ENCODE measurements around the gene GRM2. TPM values are rescaled to one million over a fixed set of nuclear protein-coding genes. Genes with fewer than 3 reads are reported as not detected.

The GRM2 gene
- total RNA-seq, 1 donor from 2014 or later = not detected

DNA sequence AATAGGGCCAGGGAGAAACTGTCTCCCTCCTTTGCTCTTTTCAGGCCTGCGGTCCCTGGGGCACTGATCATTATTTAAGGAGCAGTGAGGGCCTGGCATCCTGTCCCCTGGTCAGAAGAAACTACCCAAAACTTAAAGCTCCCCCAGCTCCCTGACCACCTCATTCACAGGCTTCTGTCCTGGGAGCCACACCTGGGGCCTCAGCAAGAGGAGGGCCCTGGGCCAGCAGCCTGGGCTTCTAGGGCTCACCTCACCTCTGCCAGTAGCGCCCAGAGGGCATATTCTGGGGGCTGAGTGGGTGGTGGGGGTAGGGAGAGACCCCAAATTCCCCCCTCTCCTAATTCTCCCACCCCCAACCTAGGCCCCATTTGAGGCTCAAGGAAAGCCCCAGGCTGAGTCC, 4.7 kb upstream of the GRM2 start:
- intact Hi-C loops (cut with DNase I) = no loop called here
- no peak for DNase-seq (ENCODE audit: low spot score in 2 of 2)
- Histone ChIP-seq H3K4me3 (no peak overlapping the region), H3K4me1 (no peaks in the 10 kb centered on the region), H3K27ac (no peak overlapping the region), H3K9me3 (no peaks in the 10 kb centered on the region), H3K27me3 (no peaks in the 10 kb centered on the region), H3K36me3 (peaks cover 38 to 70% of the 10 kb centered on the region in 2 donors)
- TF ChIP-seq, protein P1, sequence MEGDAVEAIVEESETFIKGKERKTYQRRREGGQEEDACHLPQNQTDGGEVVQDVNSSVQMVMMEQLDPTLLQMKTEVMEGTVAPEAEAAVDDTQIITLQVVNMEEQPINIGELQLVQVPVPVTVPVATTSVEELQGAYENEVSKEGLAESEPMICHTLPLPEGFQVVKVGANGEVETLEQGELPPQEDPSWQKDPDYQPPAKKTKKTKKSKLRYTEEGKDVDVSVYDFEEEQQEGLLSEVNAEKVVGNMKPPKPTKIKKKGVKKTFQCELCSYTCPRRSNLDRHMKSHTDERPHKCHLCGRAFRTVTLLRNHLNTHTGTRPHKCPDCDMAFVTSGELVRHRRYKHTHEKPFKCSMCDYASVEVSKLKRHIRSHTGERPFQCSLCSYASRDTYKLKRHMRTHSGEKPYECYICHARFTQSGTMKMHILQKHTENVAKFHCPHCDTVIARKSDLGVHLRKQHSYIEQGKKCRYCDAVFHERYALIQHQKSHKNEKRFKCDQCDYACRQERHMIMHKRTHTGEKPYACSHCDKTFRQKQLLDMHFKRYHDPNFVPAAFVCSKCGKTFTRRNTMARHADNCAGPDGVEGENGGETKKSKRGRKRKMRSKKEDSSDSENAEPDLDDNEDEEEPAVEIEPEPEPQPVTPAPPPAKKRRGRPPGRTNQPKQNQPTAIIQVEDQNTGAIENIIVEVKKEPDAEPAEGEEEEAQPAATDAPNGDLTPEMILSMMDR (IDR thresholded peaks at IDR 0.05) = no peak

DNA sequence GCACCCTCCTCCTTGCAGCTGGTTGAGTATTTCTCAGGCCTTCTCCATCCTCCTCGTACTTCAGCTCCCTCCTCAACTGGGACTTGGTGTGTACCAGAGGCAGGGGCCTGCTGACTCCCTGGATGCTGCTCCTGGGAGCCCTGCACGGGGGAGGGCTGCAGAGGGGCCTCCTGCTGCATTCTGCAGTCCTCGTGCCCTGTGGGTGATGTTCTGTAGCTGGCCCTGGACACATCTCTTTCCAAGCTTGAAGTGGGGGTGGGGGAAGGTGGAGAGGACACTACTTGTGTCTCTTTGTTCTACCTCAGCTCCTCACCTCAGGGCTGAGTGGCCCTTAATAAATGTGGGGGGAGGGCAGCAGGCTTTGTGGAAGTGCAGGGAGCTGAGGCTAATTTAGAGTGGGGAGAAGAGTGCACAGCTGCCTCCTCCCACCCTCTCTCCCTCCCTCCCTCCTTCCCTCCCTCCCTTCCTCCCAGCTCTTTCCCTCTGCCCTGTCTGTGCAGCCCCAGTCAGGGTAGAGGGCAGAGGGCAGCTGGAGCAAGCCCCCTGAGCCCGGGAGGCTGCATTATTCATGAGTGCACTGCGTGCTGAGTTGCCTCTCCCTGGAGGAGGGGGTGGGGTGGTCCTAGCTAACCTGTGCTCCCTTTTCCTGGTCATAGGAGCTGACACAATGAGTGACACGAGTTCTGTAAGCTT, 3.7 kb upstream of the GRM2 start:
- no peaks in the 10 kb centered on the region for H3K4me1 ChIP-seq
- intact Hi-C loops (cut with DNase I) = no loop called here

GRCh38 chr3:51703761-51704510, 2.9 kb upstream of the GRM2 start:
- H3K27ac ChIP-seq = no peak overlapping the region
- intact Hi-C loops (cut with DNase I) = no loop called here
- peaks cover 30 to 57% of the 10 kb centered on the region in 2 donors for H3K36me3 ChIP-seq
- H3K9me3 ChIP-seq = no peaks in the 10 kb centered on the region
- DNase-seq (ENCODE audit: low spot score in 2 of 2) = no peak
- H3K27me3 ChIP-seq = no peaks in the 10 kb centered on the region
- H3K4me1 ChIP-seq = no peaks in the 10 kb centered on the region
- TF ChIP-seq, protein P1 (IDR thresholded peaks at IDR 0.05) = no peak
- H3K4me3 ChIP-seq = no peak overlapping the region

More for the DNA sequence above, 3.7 kb upstream of the GRM2 start:
- no peak for DNase-seq (ENCODE audit: low spot score in 2 of 2)
- Histone ChIP-seq H3K9me3 (no peaks in the 10 kb centered on the region), H3K4me3 (no peak overlapping the region), H3K36me3 (peaks cover 30 to 61% of the 10 kb centered on the region in 2 donors), H3K27ac (no peak overlapping the region), H3K27me3 (no peaks in the 10 kb centered on the region)
- TF ChIP-seq, protein P1 (IDR thresholded peaks at IDR 0.05) = no peak

- H3K36me3 ChIP-seq = peaks cover 24 to 51% of the 10 kb centered on the region in 2 donors
- no peak overlapping the region for H3K27ac ChIP-seq
- no peaks in the 10 kb centered on the region for H3K27me3 ChIP-seq
- H3K4me3 ChIP-seq = no peak overlapping the region
- no peaks in the 10 kb centered on the region for H3K4me1 ChIP-seq
- no peak for DNase-seq (ENCODE audit: low spot score in 2 of 2)
- TF ChIP-seq, protein P1 (IDR thresholded peaks at IDR 0.05) = no peak
- intact Hi-C loops (cut with DNase I) = no loop called here
- no peaks in the 10 kb centered on the region for H3K9me3 ChIP-seq
These were observed 2.3 kb upstream of the GRM2 start for GRCh38 chr3:51704511-51704950.

GRCh38 chr3:51705276-51706020, 1.4 kb upstream of the GRM2 start:
- no peak for DNase-seq (ENCODE audit: low spot score in 2 of 2)
- no peak overlapping the region for H3K27ac ChIP-seq
- H3K27me3 ChIP-seq = no peaks in the 10 kb centered on the region
- H3K36me3 ChIP-seq = peaks cover 15 to 42% of the 10 kb centered on the region in 2 donors
- no peaks in the 10 kb centered on the region for H3K4me1 ChIP-seq
- no peak overlapping the region for H3K4me3 ChIP-seq
- H3K9me3 ChIP-seq = no peaks in the 10 kb centered on the region
- TF ChIP-seq, protein P1 (IDR thresholded peaks at IDR 0.05) = no peak
- intact Hi-C loops (cut with DNase I) = no loop called here
